PC-9 (cell line): ENCODE measurements around the gene GRK4. TPM values are rescaled to one million over a fixed set of nuclear protein-coding genes. Genes with fewer than 3 reads are reported as not detected.

Experiments
- BruUV-seq: library from RNA; stranded (reverse); fragments of 400-500 nt; replicated peaks from 2 replicates; lab custom pipeline; 2021; lab: Mats Ljungman, UMichigan
- CTCF ChIA-PET: fragments of 300-600 bp; sonication (Branson Sonifier 250); formaldehyde crosslinking; loops from one replicate; lab custom pipeline; 2022; ENCODE audit warnings: antibody characterized with exemption; lab: Charles Lee
- POLR2A ChIA-PET: fragments of 300-600 bp; sonication (Branson Sonifier 250); formaldehyde crosslinking; loops from one replicate; lab custom pipeline; 2022; ENCODE audit warnings: antibody characterized with exemption; ENCODE audit not compliant: unreplicated experiment; lab: Charles Lee
- DNase-seq, 2 experiments: peaks; one replicate each; pipeline versions ENCODE4 v3.0.0 to v3.0.0-alpha.2; 2015 to 2022; ENCODE audit warnings: mixed read lengths in 1 of 2
- H2AFZ ChIP-seq: fragments of 200-600 bp; sonication (generic); 2 replicates; pipeline ENCODE4 v1.8.1; 2017; ENCODE audit warnings: antibody characterized with exemption
- H3F3A ChIP-seq: fragments of 200-600 bp; sonication (generic); 2 replicates; pipeline ENCODE4 v1.8.1; 2017; ENCODE audit warnings: antibody characterized with exemption, mild to moderate bottlenecking, low read depth; ENCODE audit not compliant: insufficient read depth
- H3K27ac ChIP-seq: fragments of 200-600 bp; sonication (generic); 2 replicates; pipeline ENCODE4 v1.6.1; 2016; ENCODE audit warnings: mixed run types
- H3K27me3 ChIP-seq: fragments of 200-600 bp; sonication (generic); 2 replicates; pipeline ENCODE4 v1.6.1; 2016; ENCODE audit warnings: low read depth, mixed run types; ENCODE audit not compliant: insufficient read depth
- H3K36me3 ChIP-seq: fragments of 200-600 bp; sonication (generic); 2 replicates; pipeline ENCODE4 v1.6.1; 2016; ENCODE audit warnings: low read depth, mixed run types
- H3K4me1 ChIP-seq: fragments of 200-600 bp; sonication (generic); replicated peaks from 2 replicates; pipeline ENCODE4 v1.6.1; 2016; ENCODE audit warnings: mixed run types; ENCODE audit not compliant: insufficient read depth
- H3K4me2 ChIP-seq: fragments of 200-600 bp; sonication (generic); 2 replicates; pipeline ENCODE4 v1.6.1; 2017; ENCODE audit warnings: mixed run types
- H3K4me3 ChIP-seq: fragments of 200-600 bp; sonication (generic); 2 replicates; pipeline ENCODE4 v1.6.1; 2016; ENCODE audit warnings: mixed run types
- H3K79me2 ChIP-seq: fragments of 200-600 bp; sonication (generic); 2 replicates; pipeline ENCODE4 v1.6.1; 2017; ENCODE audit warnings: low read depth, mixed run types
- H3K9me2 ChIP-seq: fragments of 200-600 bp; sonication (generic); 2 replicates; pipeline ENCODE4 v1.8.1; 2017; ENCODE audit warnings: mild to moderate bottlenecking; ENCODE audit not compliant: insufficient read depth
- H3K9me3 ChIP-seq: fragments of 200-600 bp; sonication (generic); 2 replicates; pipeline ENCODE4 v1.8.1; 2016; ENCODE audit warnings: low read depth; ENCODE audit not compliant: insufficient read depth
- H4K20me1 ChIP-seq: fragments of 200-600 bp; sonication (generic); 2 replicates; pipeline ENCODE4 v1.8.1; 2017; ENCODE audit not compliant: insufficient read depth
- CTCF ChIP-seq: fragments of 200-600 bp; sonication (generic); conservative IDR thresholded peaks from 2 replicates; pipeline ENCODE4 v1.6.1; 2017; ENCODE audit warnings: mixed run types, antibody characterized with exemption, mild to moderate bottlenecking, moderate library complexity
- EZH2 ChIP-seq: fragments of 200-600 bp; sonication (generic); IDR thresholded peaks from 2 replicates; pipeline ENCODE4 v1.8.0; 2017; ENCODE audit warnings: antibody characterized with exemption, low read depth
- intact Hi-C: fragments of 100-400 bp; cut with micrococcal nuclease; formaldehyde crosslinking; loops from one replicate; pipeline ENCODE4 v1.10.0; 2022; ENCODE audit not compliant: unreplicated experiment
- total RNA-seq: library from RNA; stranded (reverse); gene quantifications from 2 replicates; pipeline ENCODE4 v1.2.3, GENCODE V29; 2021

Gene GRK4
- total RNA-seq, 1 experiment from 2014 or later = 3.1 TPM

GRCh38 chr4:3039706-3040366 lies 76.5 kb downstream of the GRK4 start:
- Histone ChIP-seq H3K27me3 (no peaks in the 10 kb centered on the region), H3K4me2 (no peak overlapping the region), H3K4me1 (0 out of 2 replicates have a peak, but pooled peaks cover 5% of the 10 kb centered on the region), H4K20me1 (no peaks in the 10 kb centered on the region), H2AFZ (no peak overlapping the region), H3K36me3 (no peaks in the 10 kb centered on the region), H3K79me2 (no peaks in the 10 kb centered on the region), H3K27ac (no peak overlapping the region), H3K9me3 (no peaks in the 10 kb centered on the region), H3F3A (no peaks in the 10 kb centered on the region), H3K9me2 (no peaks in the 10 kb centered on the region), H3K4me3 (no peak overlapping the region)
- CTCF ChIA-PET = interaction anchor here (0.6 to 0.7 kb wide), 2 partner anchors 73 to 731 kb away, joined by 4 to 5 read pairs; no protein-coding TSS in a partner anchor
- no peak for TF ChIP-seq CTCF
- TF ChIP-seq EZH2 = no peak
- BruUV-seq = no TSS peak
- POLR2A ChIA-PET = interaction anchor here (0.7 kb wide), 1 partner anchor 262 kb away, joined by 5 read pairs; no protein-coding TSS in a partner anchor
- no peak for DNase-seq
- intact Hi-C loops = loop anchor here (2.0 to 5.0 kb wide), 3 partner anchors 63 to 819 kb away; no protein-coding TSS in a partner anchor

- Histone ChIP-seq H3K9me2 (no peaks in the 10 kb centered on the region), H3K4me3 (no peak overlapping the region), H3K4me2 (no peak overlapping the region), H3K27me3 (no peaks in the 10 kb centered on the region), H3K9me3 (no peaks in the 10 kb centered on the region), H2AFZ (no peak overlapping the region), H3K79me2 (no peaks in the 10 kb centered on the region), H3K36me3 (no peaks in the 10 kb centered on the region), H3K4me1 (0 out of 2 replicates have a peak, but pooled peaks cover 5% of the 10 kb centered on the region), H4K20me1 (no peaks in the 10 kb centered on the region), H3K27ac (no peak overlapping the region), H3F3A (no peaks in the 10 kb centered on the region)
- no peak for DNase-seq
- no peak for TF ChIP-seq CTCF
- no peak for TF ChIP-seq EZH2
- ChIA-PET POLR2A (interaction anchor here (0.6 kb wide), 1 partner anchor 285 kb away, joined by 3 read pairs; no protein-coding TSS in a partner anchor), CTCF (no interaction called here)
- intact Hi-C loops = loop anchor here (5.0 kb wide), 1 partner anchor 63 kb away; no protein-coding TSS in a partner anchor
- no TSS peak for BruUV-seq
These were observed 77.3 kb downstream of the GRK4 start for GRCh38 chr4:3040452-3041191.
